H1 (cell line): ENCODE measurements around the gene CILP. TPM values are rescaled to one million over a fixed set of nuclear protein-coding genes. Genes with fewer than 3 reads are reported as not detected.

Experiments used
- CTCF ChIA-PET: fragments of 300-600 bp; sonication (Branson Sonifier 250); formaldehyde crosslinking; loops from one replicate; lab custom pipeline; 2021; ENCODE audit not compliant: partially characterized antibody; lab: Charles Lee
- POLR2A ChIA-PET: fragments of 300-600 bp; sonication (Branson Sonifier 250); formaldehyde crosslinking; loops from one replicate; lab custom pipeline; 2021; ENCODE audit warnings: inconsistent platforms; ENCODE audit not compliant: partially characterized antibody; lab: Charles Lee
- DNase-seq, 2 experiments: peaks; one replicate each; pipeline versions ENCODE4 v3.0.0 to v3.0.0-alpha.2; 2010 to 2022; ENCODE audit warnings: low spot score in 2 of 2, low read depth in 1 of 2, mixed read lengths in 1 of 2
- FAIRE-seq: peaks from 2 replicates; lab custom pipeline; 2011; peaks lifted over from hg19 to GRCh38; lab: Jason Lieb, UNC
- H2AFZ ChIP-seq: 2 replicates; pipeline ENCODE4 v1.8.1; 2012; ENCODE audit warnings: low read length, inconsistent platforms
- H2AK5ac ChIP-seq: 2 replicates; pipeline ENCODE4 v1.6.1; 2013; ENCODE audit warnings: low read depth, low read length
- H2BK120ac ChIP-seq: replicated peaks from 2 replicates; pipeline ENCODE3; 2013; ENCODE audit warnings: low read depth, low read length, inconsistent platforms
- H2BK12ac ChIP-seq: 2 replicates; pipeline ENCODE4 v1.6.1; 2013; ENCODE audit warnings: low read depth, low read length
- H2BK15ac ChIP-seq: 2 replicates; pipeline ENCODE4 v1.6.1; 2013; ENCODE audit warnings: low read length
- H2BK20ac ChIP-seq: 2 replicates; pipeline ENCODE4 v1.6.1; 2013; ENCODE audit warnings: low read length
- H2BK5ac ChIP-seq: 2 replicates; pipeline ENCODE4 v1.6.1; 2013; ENCODE audit warnings: low read depth, low read length
- H3K14ac ChIP-seq: 2 replicates; pipeline ENCODE4 v1.6.1; 2013; ENCODE audit warnings: inconsistent platforms; ENCODE audit not compliant: insufficient read length
- H3K18ac ChIP-seq: 2 replicates; pipeline ENCODE4 v1.6.1; 2013; ENCODE audit warnings: low read length; ENCODE audit errors: extremely low read depth
- H3K23ac ChIP-seq: 2 replicates; pipeline ENCODE4 v1.6.1; 2013; ENCODE audit warnings: inconsistent platforms; ENCODE audit not compliant: insufficient read length
- H3K23me2 ChIP-seq: 2 replicates; pipeline ENCODE4 v1.6.1; 2013; ENCODE audit warnings: low read depth, low read length
- H3K27ac ChIP-seq: 2 replicates; pipeline ENCODE4 v1.6.1; 2011; ENCODE audit warnings: low read depth, low read length, inconsistent platforms
- H3K27me3 ChIP-seq, 4 experiments: replicated peaks in 1 of 4; 1 replicate in 1 of 4; 2 replicates in 3 of 4; pipeline versions ENCODE4 v1.6.1 to v1.8.1; 2011 to 2013; ENCODE audit warnings: low read length in 3 of 4, mild to moderate bottlenecking in 3 of 4, inconsistent platforms in 2 of 4, mixed read lengths in 2 of 4, moderate library complexity in 1 of 4; ENCODE audit not compliant: control insufficient read depth in 3 of 4, insufficient read depth in 3 of 4; ENCODE audit errors: extremely low read depth in 1 of 4
- H3K36me3 ChIP-seq, 4 experiments: 2 replicates each; pipeline versions ENCODE4 v1.6.1 to v1.8.1; 2011 to 2013; ENCODE audit warnings: mild to moderate bottlenecking in 4 of 4, low read length in 3 of 4, moderate library complexity in 2 of 4, control low read depth in 1 of 4, inconsistent platforms in 1 of 4; ENCODE audit not compliant: insufficient read depth in 4 of 4, control insufficient read depth in 2 of 4
- H3K4ac ChIP-seq: replicated peaks from 2 replicates; pipeline ENCODE3; 2013; ENCODE audit warnings: low read length, low read depth, mixed read lengths, inconsistent platforms; ENCODE audit not compliant: insufficient read length
- H3K4me1 ChIP-seq, 4 experiments: replicated peaks in 1 of 4; 1 replicate in 1 of 4; 2 replicates in 3 of 4; pipeline versions ENCODE4 v1.6.1 to v1.8.1; 2011 to 2013; ENCODE audit warnings: low read length in 3 of 4, inconsistent platforms in 2 of 4, mixed read lengths in 1 of 4; ENCODE audit not compliant: insufficient read depth in 4 of 4, control insufficient read depth in 3 of 4
- H3K4me2 ChIP-seq, 2 experiments: 2 replicates each; pipeline versions ENCODE4 v1.6.1 to v1.8.1; 2011 to 2013; ENCODE audit warnings: low read depth in 2 of 2, low read length in 2 of 2, control low read depth in 1 of 2, inconsistent platforms in 1 of 2, mild to moderate bottlenecking in 1 of 2; ENCODE audit not compliant: insufficient read depth in 1 of 2
- H3K4me3 ChIP-seq, 4 experiments: fragments of 200-600, 300-600 bp in 1 of 4; sonication (generic), shearing (Covaris generic), sonication (Bioruptor Twin) in 1 of 4; 2 replicates each; pipeline versions ENCODE4 v1.5.1 to v1.8.1; 2011 to 2016; ENCODE audit warnings: low read length in 4 of 4, low read depth in 3 of 4, control low read depth in 2 of 4, inconsistent platforms in 2 of 4, mild to moderate bottlenecking in 2 of 4, mixed read lengths in 1 of 4, moderate library complexity in 1 of 4; ENCODE audit not compliant: insufficient read depth in 2 of 4; ENCODE audit errors: extremely low read depth in 1 of 4
- H3K56ac ChIP-seq: replicated peaks from 2 replicates; pipeline ENCODE3; 2013; ENCODE audit warnings: low read depth, mild to moderate bottlenecking, mixed read lengths, low read length, inconsistent platforms; ENCODE audit not compliant: insufficient read length
- H3K79me1 ChIP-seq: 2 replicates; pipeline ENCODE4 v1.6.1; 2013; ENCODE audit warnings: low read depth, low read length, control low read depth
- H3K79me2 ChIP-seq, 2 experiments: 2 replicates each; pipeline versions ENCODE4 v1.6.1 to v1.8.1; 2012 to 2013; ENCODE audit warnings: low read length in 2 of 2, mild to moderate bottlenecking in 2 of 2, inconsistent platforms in 1 of 2; ENCODE audit not compliant: insufficient read depth in 2 of 2, control insufficient read depth in 1 of 2
- H3K9ac ChIP-seq, 4 experiments: replicated peaks in 1 of 4; 1 replicate in 1 of 4; 2 replicates in 3 of 4; pipeline versions ENCODE4 v1.6.1 to v1.8.1; 2011 to 2013; ENCODE audit warnings: low read depth in 3 of 4, low read length in 3 of 4, control low read depth in 2 of 4, mild to moderate bottlenecking in 2 of 4, moderate library complexity in 2 of 4, inconsistent platforms in 1 of 4; ENCODE audit errors: extremely low read depth in 1 of 4
- H3K9me3 ChIP-seq, 2 experiments: 2 replicates each; pipeline versions ENCODE4 v1.6.1 to v1.8.1; 2012 to 2013; ENCODE audit warnings: mild to moderate bottlenecking in 2 of 2, moderate library complexity in 2 of 2, control low read depth in 1 of 2, inconsistent platforms in 1 of 2, low read depth in 1 of 2, low read length in 1 of 2, mixed read lengths in 1 of 2; ENCODE audit not compliant: insufficient read depth in 2 of 2
- H4K20me1 ChIP-seq, 2 experiments: replicated peaks in 1 of 2; 2 replicates each; pipeline versions ENCODE3 to v1.8.1; 2011 to 2013; ENCODE audit warnings: inconsistent platforms in 2 of 2, low read length in 2 of 2, mild to moderate bottlenecking in 1 of 2; ENCODE audit not compliant: insufficient read depth in 2 of 2, control insufficient read depth in 1 of 2
- H4K5ac ChIP-seq: 2 replicates; pipeline ENCODE4 v1.6.1; 2013; ENCODE audit warnings: low read length, low read depth, mixed read lengths, inconsistent platforms; ENCODE audit not compliant: insufficient read length
- H4K8ac ChIP-seq: 2 replicates; pipeline ENCODE4 v1.8.0; 2013; ENCODE audit warnings: mild to moderate bottlenecking, moderate library complexity, low read length, inconsistent platforms; ENCODE audit not compliant: insufficient read depth; ENCODE audit errors: extremely low read depth
- H4K91ac ChIP-seq: replicated peaks from 2 replicates; pipeline ENCODE3; 2013; ENCODE audit warnings: low read length, mixed read lengths, inconsistent platforms; ENCODE audit not compliant: insufficient read length
- ATF2 ChIP-seq: IDR thresholded peaks from 2 replicates; pipeline ENCODE4 v1.6.1; 2012; ENCODE audit warnings: low read length, inconsistent platforms
- BRCA1 ChIP-seq: IDR thresholded peaks from 2 replicates; pipeline ENCODE4 v1.6.1; 2012; ENCODE audit warnings: low read depth, low read length, improper control_type of control experiment
- CTCF ChIP-seq, 3 experiments: IDR thresholded peaks; 1 replicate in 2 of 3; 2 replicates in 1 of 3; pipeline versions ENCODE4 v1.5.1 to v1.6.1; 2011; ENCODE audit warnings: low read length in 3 of 3, mild to moderate bottlenecking in 3 of 3, inconsistent platforms in 2 of 3, low read depth in 1 of 3, moderate library complexity in 1 of 3; ENCODE audit not compliant: insufficient read depth in 1 of 3; ENCODE audit errors: control extremely low read depth in 1 of 3
- POU5F1 ChIP-seq: IDR thresholded peaks from 2 replicates; pipeline ENCODE4 v1.6.1; 2011; ENCODE audit warnings: low read depth, mild to moderate bottlenecking, low read length, moderate library complexity
- WGBS, 2 experiments: shearing (Covaris generic) in 1 of 2; methylation state at CpG; one replicate each; pipeline versions ENCODE4 v1.1.6 to v1.1.7; 2013 to 2015; ENCODE audit warnings: low lambda C conversion rate in 2 of 2, mixed read lengths in 2 of 2, inconsistent platforms in 1 of 2, low coverage in 1 of 2, missing lambda C conversion rate in 1 of 2; ENCODE audit not compliant: insufficient replicate concordance in 2 of 2, insufficient coverage in 1 of 2, insufficient read length in 1 of 2; ENCODE audit errors: extremely low coverage in 1 of 2, missing lambda C conversion rate in 1 of 2; 5-methylcytosine and 5-hydroxymethylcytosine counted together
- polyA plus RNA-seq, 7 experiments: library from polyadenylated mRNA; depleted of rRNA in 3 of 7; stranded (reverse) in 5 of 7; unstranded in 2 of 7; fragments of >200 nt in 5 of 7; fragments of 200-250 nt in 2 of 7; gene quantifications; 1 replicate in 5 of 7; 2 replicates in 1 of 7; 4 replicates in 1 of 7; pipeline versions ENCODE4 v1.2.1 to v1.2.3, GENCODE V29; 2011 to 2013; ENCODE audit warnings: missing spikeins in 2 of 7, mixed read lengths in 2 of 7
- total RNA-seq: library from RNA; stranded (reverse); fragmentation: NEBNext Ultra II Directional; extraction: Animal tissue kit (Norgen Biotek cat#: 25700); gene quantifications from 2 replicates; pipeline ENCODE4 v1.2.1, GENCODE V29; 2021

CILP gene
- total and polyA plus RNA-seq, 2 of the 8 experiments (the other 6 are each of a cell fraction or from before 2014, with no cell fraction given) = 0.02 TPM; not detected in 1

- Histone ChIP-seq H2BK15ac (no peak overlapping the region), H3K79me2 (no peaks in the 10 kb centered on the region), H3K4me1 (0 out of 7 replicates have a peak, but pooled peaks cover 0 to 2% (median 0%) of the 10 kb centered on the region in 4 experiments), H3K27me3 (no peaks in the 10 kb centered on the region), H3K36me3 (no peaks in the 10 kb centered on the region)
- 82% methylated on average over 5 of the region's 5 CpGs; no CpG with 5 or more reads in 1 of the 2 experiments for WGBS, 2 experiments
- TF ChIP-seq POU5F1 (no peak), CTCF (IDR thresholded peaks at IDR 0.05; ENCODE audit: control extremely low read depth in 1 of 3, insufficient read depth in 1 of 3, low read depth in 1 of 3, low read length in 3 of 3) (no peak), BRCA1 (no peak), ATF2 (no peak)
- TF ChIP-seq, all 59 proteins: peak for 0
- no peak overlapping the region for H3K4me2 ChIP-seq
- POLR2A ChIA-PET = interaction anchor here (1.2 to 2.3 kb wide), 3 partner anchors 10 to 101 kb away, joined by 3 to 7 read pairs (median 4); partner anchors contain the start of gene CLPX
- no peak overlapping the region for H2BK12ac ChIP-seq
- H4K5ac ChIP-seq = no peak overlapping the region
- no peak overlapping the region for H2AK5ac ChIP-seq
- H4K8ac ChIP-seq = no peak overlapping the region
- H2BK20ac ChIP-seq = no peak overlapping the region
- H3K4me3 ChIP-seq = no peak overlapping the region
- no peak for DNase-seq
- H4K20me1 ChIP-seq = no peaks in the 10 kb centered on the region
- no peak overlapping the region for H3K4ac ChIP-seq
- no peak overlapping the region for H2BK120ac ChIP-seq
- peak overlapping the region; percentile 38; the same call in 1 of the 2 replicates for H2AFZ ChIP-seq
- no peak overlapping the region for H3K56ac ChIP-seq
- H3K18ac ChIP-seq = no peak overlapping the region
- H3K9ac ChIP-seq = no peak overlapping the region
- no peak overlapping the region for H3K23ac ChIP-seq
- H3K79me1 ChIP-seq = no peaks in the 10 kb centered on the region
- no peak overlapping the region for H3K14ac ChIP-seq
- no peaks in the 10 kb centered on the region for H3K23me2 ChIP-seq
- no peak overlapping the region for H4K91ac ChIP-seq
- no peak for FAIRE-seq
- H2BK5ac ChIP-seq = no peak overlapping the region
- H3K27ac ChIP-seq = no peak overlapping the region
- CTCF ChIA-PET = interaction anchor here (0.7 to 11.8 kb wide), 14 partner anchors 9 to 109 kb away, joined by 3 to 123 read pairs (median 4); partner anchors contain the start of gene CILP
- peaks cover 3 to 5% of the 10 kb centered on the region in 2 experiments; a peak in 1 of 4 replicates for H3K9me3 ChIP-seq
Measured at GRCh38 chr15:65195548-65195923, 15.7 kb downstream of the CILP start.
